GM19035 (cell line): ENCODE measurements around the gene LIFR.
"Not testable (repeated sequence)": the region's sequence is repeated elsewhere in the genome, so short reads cannot be mapped to it uniquely, and the experiment has no call there.

Experiments
- ATAC-seq: cut with Tn5 transposase; IDR thresholded peaks from one replicate; pipeline ENCODE4 v1.9.1; 2021; ENCODE audit not compliant: unreplicated experiment

Gene LIFR, protein sequence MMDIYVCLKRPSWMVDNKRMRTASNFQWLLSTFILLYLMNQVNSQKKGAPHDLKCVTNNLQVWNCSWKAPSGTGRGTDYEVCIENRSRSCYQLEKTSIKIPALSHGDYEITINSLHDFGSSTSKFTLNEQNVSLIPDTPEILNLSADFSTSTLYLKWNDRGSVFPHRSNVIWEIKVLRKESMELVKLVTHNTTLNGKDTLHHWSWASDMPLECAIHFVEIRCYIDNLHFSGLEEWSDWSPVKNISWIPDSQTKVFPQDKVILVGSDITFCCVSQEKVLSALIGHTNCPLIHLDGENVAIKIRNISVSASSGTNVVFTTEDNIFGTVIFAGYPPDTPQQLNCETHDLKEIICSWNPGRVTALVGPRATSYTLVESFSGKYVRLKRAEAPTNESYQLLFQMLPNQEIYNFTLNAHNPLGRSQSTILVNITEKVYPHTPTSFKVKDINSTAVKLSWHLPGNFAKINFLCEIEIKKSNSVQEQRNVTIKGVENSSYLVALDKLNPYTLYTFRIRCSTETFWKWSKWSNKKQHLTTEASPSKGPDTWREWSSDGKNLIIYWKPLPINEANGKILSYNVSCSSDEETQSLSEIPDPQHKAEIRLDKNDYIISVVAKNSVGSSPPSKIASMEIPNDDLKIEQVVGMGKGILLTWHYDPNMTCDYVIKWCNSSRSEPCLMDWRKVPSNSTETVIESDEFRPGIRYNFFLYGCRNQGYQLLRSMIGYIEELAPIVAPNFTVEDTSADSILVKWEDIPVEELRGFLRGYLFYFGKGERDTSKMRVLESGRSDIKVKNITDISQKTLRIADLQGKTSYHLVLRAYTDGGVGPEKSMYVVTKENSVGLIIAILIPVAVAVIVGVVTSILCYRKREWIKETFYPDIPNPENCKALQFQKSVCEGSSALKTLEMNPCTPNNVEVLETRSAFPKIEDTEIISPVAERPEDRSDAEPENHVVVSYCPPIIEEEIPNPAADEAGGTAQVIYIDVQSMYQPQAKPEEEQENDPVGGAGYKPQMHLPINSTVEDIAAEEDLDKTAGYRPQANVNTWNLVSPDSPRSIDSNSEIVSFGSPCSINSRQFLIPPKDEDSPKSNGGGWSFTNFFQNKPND

DNA sequence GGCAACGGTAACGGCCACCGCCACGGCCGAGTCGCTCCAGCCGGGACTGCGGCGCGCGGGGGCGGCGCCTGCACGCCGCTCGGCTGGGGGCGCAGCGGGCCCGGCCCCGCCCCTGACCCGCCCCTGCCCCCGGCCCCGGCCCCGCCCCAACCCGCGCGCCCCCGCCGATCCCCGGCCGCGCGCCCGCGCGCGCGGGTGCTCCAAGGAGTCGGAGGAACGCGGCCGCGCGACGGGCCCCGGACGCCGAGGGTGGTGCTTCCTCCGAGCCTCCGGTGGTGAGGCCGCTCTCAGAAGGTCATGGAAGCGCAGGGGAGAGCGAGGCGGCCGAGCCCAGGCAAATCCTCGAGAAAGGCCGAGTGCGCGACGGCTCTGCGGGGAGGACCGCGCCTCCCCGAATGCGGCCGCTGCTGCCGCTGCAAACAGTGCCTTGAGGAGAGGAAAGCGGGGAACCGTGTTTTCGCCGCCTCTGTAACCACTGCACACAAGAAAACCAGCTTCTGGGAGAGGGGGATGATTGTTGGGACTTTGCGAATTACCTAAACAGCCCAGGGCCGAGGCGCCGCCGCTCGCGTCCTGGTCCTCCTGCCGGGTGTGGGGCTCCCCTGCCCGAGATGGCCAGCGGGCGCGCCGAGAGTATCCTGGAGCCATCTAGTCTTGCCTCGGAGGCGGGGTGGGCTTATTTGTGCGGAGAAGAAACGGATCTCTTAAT is at the start of gene LIFR:
Gene LIFR, minus strand, starts transcription at position 48 of the 709 bp plus-strand sequence. CDS start 25,999 bp downstream, outside the sequence.
- peak; percentile 64 for ATAC-seq

GRCh38 chr5:38605610-38606009 is 49.2 kb upstream of the LIFR start:
- ATAC-seq, result no peak

DNA sequence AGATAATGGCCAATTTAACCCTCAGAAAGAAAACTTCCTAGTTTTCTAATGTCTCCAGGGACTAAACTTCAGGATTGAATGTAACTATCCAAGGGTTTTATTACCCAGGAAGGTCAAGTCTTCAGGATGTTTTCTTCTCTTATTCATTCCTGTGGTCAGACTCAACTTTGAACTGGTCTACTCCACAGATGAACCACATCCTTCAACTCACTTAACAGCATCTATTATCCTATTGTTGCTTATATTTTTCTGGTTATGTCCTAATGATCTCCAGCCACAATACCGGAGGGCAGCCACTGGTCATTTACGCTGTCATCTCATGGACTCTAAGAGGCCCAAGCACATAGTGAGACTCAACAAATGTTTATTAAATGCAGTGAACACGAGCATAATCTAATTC is 47.2 kb upstream of the LIFR start:
- no peak for ATAC-seq

DNA sequence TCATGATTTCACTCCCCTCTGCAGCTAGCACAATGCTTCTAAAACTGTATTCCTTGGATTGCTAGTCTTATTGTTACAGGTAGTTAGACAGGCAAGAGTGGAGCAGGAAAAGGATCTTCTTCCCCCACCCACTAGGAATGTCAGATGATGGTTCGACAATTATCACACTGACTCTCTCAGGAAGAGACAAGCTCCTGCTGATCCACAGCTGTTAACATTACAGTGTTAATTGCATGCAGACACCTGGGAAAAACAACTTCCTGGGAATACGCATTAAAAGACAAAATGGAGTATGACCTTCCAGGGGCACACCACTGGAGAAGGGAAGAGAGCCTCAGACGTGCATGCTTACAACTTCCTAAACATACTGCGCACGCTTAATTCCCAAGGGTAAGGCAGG is 46.2 kb upstream of the LIFR start:
- no peak for ATAC-seq

- no peak for ATAC-seq
Measured at GRCh38 chr5:38601863-38602298, 45.4 kb upstream of the LIFR start.

DNA sequence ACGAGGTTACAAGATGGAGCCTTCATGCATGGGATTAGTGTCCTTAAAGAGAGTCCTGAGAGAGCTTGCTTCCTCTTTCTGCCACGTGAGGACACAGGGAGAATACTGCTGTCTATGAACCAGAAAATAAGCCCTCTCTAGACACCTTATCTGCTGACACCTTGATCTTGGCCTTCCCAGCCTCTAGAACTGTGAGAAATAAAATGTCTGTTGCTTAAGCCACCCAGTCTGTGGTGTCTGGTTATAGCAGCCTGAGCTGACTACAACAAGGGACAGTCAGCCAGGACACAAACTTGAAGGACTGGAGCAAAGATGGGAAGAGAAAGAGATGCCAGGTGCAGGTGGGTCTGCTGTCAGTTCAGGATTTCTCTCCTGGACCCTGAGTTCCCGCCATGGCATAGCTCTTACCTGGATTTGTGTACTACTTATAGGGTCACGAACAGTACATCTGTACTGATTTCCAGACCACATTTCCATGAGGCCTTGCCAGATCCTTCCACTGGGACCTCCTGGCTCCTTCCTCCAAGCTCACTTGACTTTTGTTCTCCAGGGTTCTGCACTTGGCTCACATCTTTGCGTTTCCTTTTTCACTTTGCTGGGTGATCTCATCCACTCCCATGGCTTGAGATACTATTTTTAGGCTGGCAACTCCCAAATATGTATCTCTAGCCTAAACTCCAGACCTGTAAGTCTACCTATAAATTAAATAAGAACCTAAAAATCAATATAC is 44.9 kb upstream of the LIFR start:
- ATAC-seq, result no peak

DNA sequence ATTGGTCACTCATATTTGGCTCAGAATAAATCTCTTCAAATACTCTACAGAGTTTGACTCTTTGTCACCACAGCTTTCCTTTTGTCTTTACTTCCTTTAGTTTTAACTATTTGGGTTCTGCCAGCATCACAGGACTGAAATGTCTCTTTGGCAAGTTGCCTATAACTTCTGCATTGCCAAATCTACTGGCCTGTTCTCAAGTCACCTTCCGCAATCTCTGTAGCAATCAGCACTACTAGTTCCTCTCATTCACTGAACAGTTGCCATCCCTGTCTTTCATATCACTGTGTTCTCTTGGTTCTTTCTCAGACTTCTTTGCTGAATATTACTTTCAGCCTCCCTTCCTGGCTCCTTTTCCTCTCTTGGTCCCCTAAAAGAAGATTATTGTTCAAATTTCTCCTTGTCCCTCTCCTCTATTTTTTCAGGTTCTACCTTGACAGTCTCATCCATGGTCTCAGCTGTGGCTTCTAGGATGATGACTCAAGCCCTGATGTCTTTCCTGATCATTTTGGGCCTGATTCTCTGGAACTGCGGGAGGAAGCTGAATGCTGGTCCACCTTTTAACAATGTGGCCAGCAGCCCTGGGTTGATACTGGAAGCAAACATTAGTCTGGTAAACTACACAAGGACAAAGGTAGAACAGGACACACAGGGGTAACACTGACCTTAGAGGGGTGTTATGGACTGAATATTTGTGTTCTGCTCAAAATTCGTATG is 44.0 kb upstream of the LIFR start:
- no peak for ATAC-seq

DNA sequence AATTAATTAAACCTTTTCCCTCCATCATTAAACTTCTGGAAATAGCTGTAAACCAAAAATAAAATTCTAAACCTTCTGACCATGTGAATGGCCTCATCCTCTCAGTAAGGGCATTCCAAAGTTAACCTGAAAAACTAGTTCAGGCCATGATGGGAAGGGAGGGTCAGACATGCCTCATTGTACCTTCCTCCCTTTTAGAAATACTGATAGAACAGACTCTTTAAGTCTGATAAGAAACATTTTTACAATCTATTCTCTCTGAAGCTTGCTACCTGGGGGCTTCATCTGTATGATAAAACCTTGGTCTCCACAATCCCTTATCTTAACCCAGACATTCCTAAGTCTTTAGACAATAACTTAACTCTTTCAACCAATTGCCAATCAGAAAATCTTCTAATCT is 43.3 kb upstream of the LIFR start:
- ATAC-seq, result not testable (repeated sequence)

DNA sequence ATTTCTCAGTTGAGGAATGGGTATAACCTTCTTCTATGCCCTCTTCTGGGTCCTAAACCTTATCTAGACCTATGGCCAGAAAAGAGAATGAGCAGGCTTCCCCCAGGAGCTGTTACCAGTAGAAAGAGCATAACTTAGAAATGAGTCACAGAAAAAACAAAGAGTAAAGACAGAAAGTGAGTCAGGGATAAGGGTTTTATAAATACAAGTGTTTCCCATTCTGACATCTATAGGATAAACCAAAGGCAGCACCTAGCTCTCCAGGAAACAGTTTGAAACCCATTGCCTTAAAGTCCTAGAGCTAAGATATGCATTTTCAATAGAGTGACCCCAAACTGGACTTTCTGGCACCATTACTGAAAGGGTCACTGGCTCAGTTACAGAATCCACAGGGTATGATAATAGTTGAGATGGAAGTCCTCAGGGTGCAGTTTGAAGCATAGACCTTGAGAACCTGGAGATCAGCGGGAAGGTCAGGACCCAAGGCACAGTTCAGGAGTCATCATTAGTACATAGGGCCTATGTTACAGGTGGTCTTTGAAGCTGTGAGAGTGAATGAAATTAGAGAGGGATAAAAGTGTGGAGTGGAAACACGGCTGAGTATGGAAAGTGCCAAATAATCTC is 42.7 kb upstream of the LIFR start:
- no peak for ATAC-seq

DNA sequence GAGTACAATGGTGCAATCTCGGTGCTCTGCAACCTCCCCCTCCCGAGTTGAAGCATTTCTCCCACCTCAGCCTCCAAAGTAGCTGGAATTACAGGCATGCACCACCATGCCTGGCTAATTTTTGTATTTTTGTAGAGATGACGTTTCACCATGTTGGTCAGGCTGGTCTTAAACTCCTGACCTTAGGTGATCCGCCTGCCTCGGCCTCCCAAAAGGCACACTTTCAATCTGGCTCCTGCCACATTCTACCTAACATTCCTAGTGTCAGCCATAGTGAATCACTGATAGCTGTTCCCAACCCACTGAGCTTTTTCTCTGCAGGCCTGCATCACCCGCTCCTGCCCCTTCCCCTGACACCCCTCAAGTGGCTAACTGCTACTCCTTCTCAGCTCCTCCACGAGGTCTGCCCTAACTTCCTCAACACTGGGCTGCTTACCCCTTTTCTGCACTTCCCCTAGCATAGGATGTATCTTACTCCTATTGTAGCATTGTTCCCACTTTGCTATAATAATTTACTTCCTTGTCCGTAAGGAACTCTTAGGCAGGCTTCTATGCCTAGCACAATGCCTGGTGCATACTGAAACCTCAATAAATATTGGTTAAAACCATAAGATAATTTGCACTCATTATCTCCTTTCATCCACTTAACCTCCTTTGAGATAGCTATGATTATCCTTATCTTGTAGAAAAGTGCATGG is 42.0 kb upstream of the LIFR start:
- ATAC-seq, result no peak

- ATAC-seq, result no peak
Measured at GRCh38 chr5:38596981-38597380, 40.5 kb upstream of the LIFR start.

GRCh38 chr5:38595132-38595745 is 38.8 kb upstream of the LIFR start:
- no peak for ATAC-seq

DNA sequence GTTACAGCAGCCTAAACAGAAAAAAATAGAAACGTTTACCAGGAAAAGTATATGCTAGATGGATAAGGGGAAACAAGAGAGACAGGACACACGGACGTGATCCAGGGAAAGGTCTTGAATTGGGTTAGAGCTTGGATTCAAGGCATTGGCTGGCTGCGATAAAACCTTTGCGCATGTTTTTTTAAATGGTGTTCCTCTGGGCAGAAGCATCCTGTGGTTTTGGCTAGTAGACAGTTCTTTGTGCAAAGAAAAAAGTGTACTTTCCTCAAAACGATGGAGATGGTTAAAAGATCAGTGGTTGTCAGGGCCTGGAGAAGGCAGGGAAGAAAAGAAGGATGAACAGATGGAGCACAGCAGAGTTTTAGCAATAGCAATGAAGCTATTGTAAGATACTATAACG is 37.5 kb upstream of the LIFR start:
- no peak for ATAC-seq

- ATAC-seq, result no peak
Measured at GRCh38 chr5:38591523-38591849, 35.0 kb upstream of the LIFR start.

- ATAC-seq, result no peak
Measured at GRCh38 chr5:38590838-38591522, 34.5 kb upstream of the LIFR start.

DNA sequence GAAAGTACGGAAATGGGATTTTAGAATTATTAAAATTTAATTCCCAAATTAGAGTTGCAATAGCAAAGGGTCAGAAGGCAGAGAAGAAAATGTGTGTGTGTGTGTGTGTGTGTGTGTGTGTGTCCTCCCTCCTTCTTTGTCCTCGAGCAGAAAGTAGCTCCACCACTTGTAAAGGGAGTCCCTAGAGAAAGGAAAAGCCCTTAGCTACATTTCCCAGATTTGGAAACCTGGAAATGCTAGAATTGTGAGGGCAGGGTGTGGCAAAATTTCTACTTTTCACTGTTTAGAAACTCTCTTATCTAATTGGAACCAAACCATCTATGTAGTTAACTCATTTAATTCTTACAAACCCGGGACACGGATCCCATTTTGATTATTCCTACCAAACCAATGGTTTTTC is 33.2 kb upstream of the LIFR start:
- no peak for ATAC-seq

DNA sequence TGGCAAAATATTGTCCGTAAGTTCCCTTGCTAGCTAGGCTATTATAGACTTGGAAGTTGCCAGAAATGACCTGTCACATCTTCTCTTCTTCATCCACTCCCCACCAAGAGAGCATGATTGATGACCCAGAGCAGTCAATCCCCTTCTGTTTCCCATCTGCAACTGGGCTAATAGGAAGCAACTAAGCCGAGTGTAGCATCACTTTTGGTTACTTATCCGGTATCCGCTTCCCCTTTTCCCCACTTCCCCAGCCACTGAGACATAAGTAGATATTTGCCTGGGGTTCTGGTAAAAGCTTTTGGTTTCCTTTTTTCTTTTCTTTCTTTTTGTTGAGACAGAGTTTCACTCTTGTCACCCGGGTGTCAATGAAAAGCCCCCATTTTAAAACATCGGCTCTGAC is 29.4 kb upstream of the LIFR start:
- ATAC-seq, result no peak

- no peak for ATAC-seq
Measured at GRCh38 chr5:38583500-38583899, 27.1 kb upstream of the LIFR start.
